Neutrophil (primary cell): ENCODE results near the gene ITGA11.

ENCODE experiments used
- H3K27ac ChIP-seq: fragments of 200-600 bp; sonication (generic); 2 replicates; pipeline ENCODE4 v1.5.1; 2016; ENCODE audit warnings: mild to moderate bottlenecking, moderate library complexity
- H3K27me3 ChIP-seq: fragments of 200-600 bp; sonication (generic); 2 replicates; pipeline ENCODE4 v1.6.0; 2016; ENCODE audit warnings: mild to moderate bottlenecking
- H3K36me3 ChIP-seq: fragments of 200-600 bp; sonication (generic); 2 replicates; pipeline ENCODE4 v1.5.1; 2017
- H3K4me1 ChIP-seq, 2 experiments: fragments of 200-600 bp in 1 of 2; sonication (generic) in 1 of 2; 1 replicate in 1 of 2; 2 replicates in 1 of 2; pipeline versions ENCODE4 v1.5.1 to v1.6.1; 2013 to 2016; ENCODE audit warnings: low read depth in 1 of 2, low read length in 1 of 2, mild to moderate bottlenecking in 1 of 2, moderate library complexity in 1 of 2; ENCODE audit not compliant: control insufficient read depth in 1 of 2, insufficient read depth in 1 of 2
- H3K4me3 ChIP-seq, 2 experiments: fragments of 200-600 bp in 1 of 2; sonication (generic) in 1 of 2; 1 replicate in 1 of 2; 2 replicates in 1 of 2; pipeline ENCODE4 v1.5.1; 2013 to 2016; ENCODE audit warnings: low read depth in 1 of 2, low read length in 1 of 2, mild to moderate bottlenecking in 1 of 2, moderate library complexity in 1 of 2
- H3K9me3 ChIP-seq: fragments of 200-600 bp; sonication (generic); 2 replicates; pipeline ENCODE4 v1.5.1; 2016
- CTCF ChIP-seq: fragments of 200-600 bp; sonication (generic); IDR thresholded peaks from 2 replicates; pipeline ENCODE4 v1.5.1; 2016; ENCODE audit warnings: antibody characterized with exemption

Gene ITGA11

DNA sequence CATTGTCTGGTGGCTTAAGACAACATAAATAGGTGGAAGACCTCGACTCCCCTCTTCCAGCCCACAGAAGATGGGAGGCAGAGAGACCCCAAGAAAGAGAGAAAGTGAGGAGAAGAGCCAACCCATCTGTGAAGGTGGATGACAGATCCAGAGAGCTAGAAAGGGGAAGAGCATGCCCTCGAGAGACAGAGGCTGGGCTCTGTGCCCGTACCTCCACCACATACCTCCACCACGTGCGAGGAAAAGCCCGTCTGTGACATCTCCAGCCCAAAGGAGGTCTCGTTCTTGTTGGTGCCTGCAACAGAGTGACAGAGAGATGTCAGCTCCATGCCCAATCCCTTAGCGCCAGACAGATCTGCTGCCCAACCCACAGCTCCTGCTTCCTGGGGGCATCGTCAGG lies 83.4 kb downstream of the ITGA11 start:
- Histone ChIP-seq H3K9me3 (no peaks in the 10 kb centered on the region), H3K36me3 (no peaks in the 10 kb centered on the region), H3K27me3 (peaks cover 9% of the 10 kb centered on the region), H3K4me3 (no peak overlapping the region), H3K4me1 (no peaks in the 10 kb centered on the region), H3K27ac (no peak overlapping the region)
- no peak for TF ChIP-seq CTCF

- Histone ChIP-seq H3K36me3 (no peaks in the 10 kb centered on the region), H3K4me1 (no peaks in the 10 kb centered on the region), H3K9me3 (no peaks in the 10 kb centered on the region), H3K4me3 (no peak overlapping the region), H3K27ac (no peak overlapping the region), H3K27me3 (peaks cover 9% of the 10 kb centered on the region)
- no peak for TF ChIP-seq CTCF
These were observed 83.9 kb downstream of the ITGA11 start for GRCh38 chr15:68348081-68348480.

GRCh38 chr15:68347392-68347791 lies 84.6 kb downstream of the ITGA11 start:
- Histone ChIP-seq H3K36me3 (no peaks in the 10 kb centered on the region), H3K27me3 (peaks cover 3% of the 10 kb centered on the region), H3K9me3 (no peaks in the 10 kb centered on the region), H3K4me1 (no peaks in the 10 kb centered on the region), H3K27ac (no peak overlapping the region), H3K4me3 (no peak overlapping the region)
- TF ChIP-seq CTCF, result no peak

GRCh38 chr15:68346979-68347378 lies 85.0 kb downstream of the ITGA11 start:
- TF ChIP-seq CTCF, result no peak
- no peak overlapping the region for H3K4me3 ChIP-seq
- no peaks in the 10 kb centered on the region for H3K36me3 ChIP-seq
- no peaks in the 10 kb centered on the region for H3K27me3 ChIP-seq
- no peaks in the 10 kb centered on the region for H3K4me1 ChIP-seq
- H3K9me3 ChIP-seq, result no peaks in the 10 kb centered on the region
- no peak overlapping the region for H3K27ac ChIP-seq

DNA sequence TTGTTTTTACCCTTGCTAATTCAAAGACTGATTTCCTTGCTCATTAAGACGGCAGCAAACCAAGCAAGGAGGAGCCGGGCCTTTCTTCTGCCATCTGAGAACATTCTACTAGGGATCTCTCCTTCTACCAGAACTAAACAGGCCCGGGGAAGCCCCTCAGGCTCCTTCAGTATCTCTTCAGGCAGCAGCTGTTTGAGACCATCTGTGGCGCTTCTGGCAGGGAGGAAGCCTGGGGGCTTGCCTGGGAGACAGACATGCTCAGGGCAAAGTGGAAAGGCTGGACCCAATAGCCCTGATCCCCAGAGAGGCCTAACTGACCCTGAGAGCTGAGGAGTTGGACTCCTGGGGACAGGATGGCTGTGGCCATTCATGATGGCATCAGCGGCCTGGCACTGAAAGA lies 86.5 kb downstream of the ITGA11 start:
- no peaks in the 10 kb centered on the region for H3K9me3 ChIP-seq
- TF ChIP-seq CTCF, result no peak
- no peaks in the 10 kb centered on the region for H3K36me3 ChIP-seq
- no peak overlapping the region for H3K4me3 ChIP-seq
- no peaks in the 10 kb centered on the region for H3K27me3 ChIP-seq
- H3K4me1 ChIP-seq, result no peaks in the 10 kb centered on the region
- no peak overlapping the region for H3K27ac ChIP-seq

DNA sequence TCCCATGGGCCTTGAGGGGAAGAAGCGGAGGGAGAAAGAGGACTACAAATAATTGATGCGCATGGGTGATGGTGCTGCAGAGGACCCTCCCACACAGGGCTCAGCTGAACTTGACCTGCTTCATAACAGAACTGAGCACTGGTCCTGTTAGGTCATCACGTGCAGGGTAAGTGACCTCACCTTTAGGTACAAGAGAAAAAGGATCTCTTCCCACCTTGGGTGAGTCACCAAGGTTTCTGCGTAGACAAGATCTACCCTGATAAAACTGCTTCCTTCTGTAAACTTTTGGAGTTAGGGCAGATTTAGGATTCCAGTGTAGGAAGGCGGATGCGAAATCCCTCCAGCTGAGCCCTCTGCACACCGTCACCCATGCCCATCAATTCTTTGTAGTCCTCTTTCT lies 87.4 kb downstream of the ITGA11 start:
- Histone ChIP-seq H3K36me3 (no peaks in the 10 kb centered on the region), H3K27me3 (no peaks in the 10 kb centered on the region), H3K9me3 (no peaks in the 10 kb centered on the region), H3K27ac (no peak overlapping the region), H3K4me1 (no peaks in the 10 kb centered on the region), H3K4me3 (no peak overlapping the region)
- TF ChIP-seq CTCF, result no peak
